Osteocyte (in vitro differentiated cells): ENCODE results near the gene ANP32D. TPM values are rescaled to one million over a fixed set of nuclear protein-coding genes. Genes with fewer than 3 reads are reported as not detected.
"Not testable (repeated sequence)": the region's sequence is repeated elsewhere in the genome, so short reads cannot be mapped to it uniquely, and the experiment has no call there.

Experiments used
- DNase-seq: peaks from one replicate; pipeline ENCODE4 v3.0.0; 2021; ENCODE audit warnings: mixed read lengths; ENCODE audit not compliant: unreplicated experiment; ENCODE audit errors: extremely low spot score
- H3K27ac Mint-ChIP-seq: one replicate; pipeline ENCODE4 v1.8.0; 2021; ENCODE audit warnings: mild to moderate bottlenecking, mixed read lengths; ENCODE audit not compliant: unreplicated experiment
- H3K27me3 Mint-ChIP-seq: one replicate; pipeline ENCODE4 v1.8.0; 2021; ENCODE audit warnings: mixed read lengths; ENCODE audit not compliant: unreplicated experiment
- H3K36me3 Mint-ChIP-seq: one replicate; pipeline ENCODE4 v1.8.0; 2021; ENCODE audit warnings: mixed read lengths; ENCODE audit not compliant: unreplicated experiment
- H3K4me1 Mint-ChIP-seq: one replicate; pipeline ENCODE4 v1.8.0; 2021; ENCODE audit warnings: mixed read lengths; ENCODE audit not compliant: unreplicated experiment
- H3K4me3 Mint-ChIP-seq: one replicate; pipeline ENCODE4 v1.8.0; 2021; ENCODE audit warnings: mild to moderate bottlenecking, moderate library complexity, mixed read lengths; ENCODE audit not compliant: unreplicated experiment
- H3K9me3 Mint-ChIP-seq: one replicate; pipeline ENCODE4 v1.8.0; 2021; ENCODE audit warnings: mixed read lengths; ENCODE audit not compliant: unreplicated experiment
- CTCF ChIP-seq: fragments of 200-600 bp; sonication (generic); IDR thresholded peaks from 2 replicates; pipeline ENCODE4 v1.5.0; 2021; ENCODE audit warnings: antibody characterized with exemption, mild to moderate bottlenecking, moderate library complexity
- total RNA-seq: library from RNA; stranded (reverse); gene quantifications from 2 replicates; pipeline ENCODE4 v1.2.1, GENCODE V29; 2021

The ANP32D gene
- total RNA-seq, 1 donor from 2014 or later, result not detected

- H3K36me3 Mint-ChIP-seq, result no peaks in the 10 kb centered on the region
- peaks cover 13% of the 10 kb centered on the region for H3K27me3 Mint-ChIP-seq
- no peaks in the 10 kb centered on the region for H3K9me3 Mint-ChIP-seq
- no peak overlapping the region for H3K4me3 Mint-ChIP-seq
- DNase-seq, result no peak
- H3K4me1 Mint-ChIP-seq, result no peaks in the 10 kb centered on the region
- no peak for TF ChIP-seq CTCF
- H3K27ac Mint-ChIP-seq, result no peak overlapping the region
Measured at GRCh38 chr12:48508987-48509386, 36.6 kb downstream of the ANP32D start.

DNA sequence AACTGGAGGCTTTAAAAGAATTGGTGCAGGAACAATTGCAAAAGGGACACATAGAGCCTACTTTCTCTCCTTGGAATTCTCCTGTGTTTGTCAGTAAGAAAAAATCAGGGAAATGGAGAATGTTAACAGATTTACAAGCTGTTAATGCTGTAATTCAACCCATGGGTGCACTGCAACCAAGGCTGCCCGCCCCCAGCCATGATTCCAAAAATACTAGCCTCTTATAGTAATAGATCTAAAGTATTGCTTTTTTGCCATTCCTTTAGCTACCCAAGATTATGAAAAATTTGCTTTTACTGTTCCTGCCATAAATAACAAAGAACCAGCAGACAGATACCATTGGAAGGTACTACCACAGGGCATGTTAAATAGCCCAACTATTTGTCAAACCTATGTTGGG lies 37.8 kb downstream of the ANP32D start:
- Mint-ChIP-seq H3K4me3 (no peak overlapping the region), H3K27ac (no peak overlapping the region), H3K36me3 (no peaks in the 10 kb centered on the region), H3K4me1 (no peaks in the 10 kb centered on the region), H3K27me3 (peaks cover 11% of the 10 kb centered on the region), H3K9me3 (no peaks in the 10 kb centered on the region)
- DNase-seq, result no peak
- TF ChIP-seq CTCF, result no peak

DNA sequence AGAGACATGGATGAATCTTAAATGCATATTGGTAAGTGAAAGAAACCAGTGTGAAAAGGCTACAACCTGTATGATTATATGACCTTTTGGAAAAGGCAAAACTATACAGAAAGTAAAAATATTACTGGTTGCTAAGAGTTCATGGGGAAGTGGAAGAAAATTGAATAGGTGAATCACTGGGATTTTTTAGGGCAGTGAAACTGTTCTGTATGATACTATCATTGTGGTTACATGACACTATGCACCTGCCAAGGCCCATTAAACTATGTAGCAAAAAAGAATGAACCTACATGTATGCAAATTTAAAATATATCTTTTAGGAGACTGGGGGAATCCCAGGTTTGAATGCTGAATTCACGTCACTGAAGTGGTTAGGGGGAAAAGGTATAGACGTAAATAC lies 40.5 kb downstream of the ANP32D start:
- no peak for TF ChIP-seq CTCF
- H3K9me3 Mint-ChIP-seq, result no peaks in the 10 kb centered on the region
- no peaks in the 10 kb centered on the region for H3K4me1 Mint-ChIP-seq
- no peak for DNase-seq
- H3K36me3 Mint-ChIP-seq, result no peaks in the 10 kb centered on the region
- peaks cover 7% of the 10 kb centered on the region for H3K27me3 Mint-ChIP-seq
- no peak overlapping the region for H3K27ac Mint-ChIP-seq
- no peak overlapping the region for H3K4me3 Mint-ChIP-seq

GRCh38 chr12:48514728-48515127 lies 42.4 kb downstream of the ANP32D start:
- H3K9me3 Mint-ChIP-seq, result no peaks in the 10 kb centered on the region

DNA sequence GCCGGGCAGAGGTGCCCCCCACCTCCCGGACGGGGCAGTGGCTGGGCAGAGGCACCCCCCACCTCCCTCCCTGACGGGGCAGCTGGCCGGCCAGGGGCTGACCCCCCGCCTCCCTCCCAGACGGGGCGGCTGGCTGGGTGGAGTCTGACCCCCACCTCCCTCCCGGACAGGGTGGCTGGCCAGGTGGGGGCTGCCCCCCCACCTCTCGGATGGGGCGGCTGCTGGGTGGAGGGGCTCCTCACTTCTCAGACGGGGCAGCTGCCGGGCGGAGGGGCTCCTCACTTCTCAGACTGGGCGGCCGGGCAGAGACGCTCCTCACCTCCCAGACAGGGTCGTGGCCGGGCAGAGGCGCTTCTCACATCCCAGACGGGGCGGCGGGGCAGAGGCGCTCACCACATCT lies 48.0 kb downstream of the ANP32D start:
- H3K36me3 Mint-ChIP-seq, H3K27ac Mint-ChIP-seq, H3K4me3 Mint-ChIP-seq, H3K27me3 Mint-ChIP-seq, H3K4me1 Mint-ChIP-seq, DNase-seq, H3K9me3 Mint-ChIP-seq: not testable (repeated sequence)

More at GRCh38 chr12:48514728-48515127, 42.4 kb downstream of the ANP32D start:
- no peaks in the 10 kb centered on the region for H3K36me3 Mint-ChIP-seq
- no peaks in the 10 kb centered on the region for H3K4me1 Mint-ChIP-seq
- DNase-seq, result no peak
- H3K4me3 Mint-ChIP-seq, result no peak overlapping the region
- peaks cover 7% of the 10 kb centered on the region for H3K27me3 Mint-ChIP-seq
- no peak overlapping the region for H3K27ac Mint-ChIP-seq
- TF ChIP-seq CTCF, result no peak

Other genes starting within 250 kb of the ANP32D start
- 11.9 and 18.5 TPM in 2 replicates for gene ZNF641, start 121.6 kb upstream of the ANP32D start, total RNA-seq
- gene C12orf54, start 9.9 kb downstream of the ANP32D start, total RNA-seq, result not detected in 2 replicates
- not detected in 2 replicates for gene OR8S1, start 53.1 kb downstream of the ANP32D start, total RNA-seq
- gene LALBA, start 97.5 kb downstream of the ANP32D start, total RNA-seq, result not detected in 2 replicates
- gene KANSL2, start 209.7 kb downstream of the ANP32D start, total RNA-seq, result 26.3 and 31.0 TPM in 2 replicates
- gene CCNT1, start 244.1 kb downstream of the ANP32D start, total RNA-seq, result 32.9 and 33.8 TPM in 2 replicates